ENCODE data around the gene RBMS1.

DNA sequence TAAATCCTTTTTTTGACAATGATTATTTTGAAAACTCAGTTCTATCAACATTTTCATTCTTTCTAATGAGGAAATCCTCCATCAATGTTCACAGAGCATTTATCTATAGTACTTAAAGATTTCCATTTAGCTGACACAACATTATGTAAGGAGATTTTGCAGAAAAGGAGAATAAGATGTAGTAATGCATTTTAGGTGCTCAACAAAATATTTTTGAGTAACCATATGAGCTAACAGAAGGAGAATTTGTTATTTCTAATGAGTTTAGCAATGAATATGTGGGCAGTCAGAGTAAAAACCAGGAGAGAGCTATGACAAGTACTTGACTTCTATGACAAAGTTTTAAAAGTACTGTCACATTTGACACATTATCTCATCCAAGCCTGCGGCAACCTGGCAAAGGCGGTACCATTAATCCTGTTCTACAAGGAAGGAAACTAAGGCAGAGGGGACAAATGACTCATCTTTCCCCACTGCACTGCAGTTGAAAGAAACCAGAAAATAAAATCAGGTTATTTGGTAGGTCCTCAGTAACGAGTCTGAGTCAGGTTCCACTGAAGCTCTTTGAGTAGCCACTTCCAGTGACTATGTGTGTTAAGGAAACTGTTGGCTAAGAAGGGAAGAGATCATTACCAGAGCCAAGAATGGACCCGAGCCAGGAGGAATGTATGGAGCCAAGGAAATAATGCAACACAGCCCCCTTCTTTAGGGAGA, 159.4 kb downstream of the RBMS1 start:
- TF ChIP-seq, protein P1, sequence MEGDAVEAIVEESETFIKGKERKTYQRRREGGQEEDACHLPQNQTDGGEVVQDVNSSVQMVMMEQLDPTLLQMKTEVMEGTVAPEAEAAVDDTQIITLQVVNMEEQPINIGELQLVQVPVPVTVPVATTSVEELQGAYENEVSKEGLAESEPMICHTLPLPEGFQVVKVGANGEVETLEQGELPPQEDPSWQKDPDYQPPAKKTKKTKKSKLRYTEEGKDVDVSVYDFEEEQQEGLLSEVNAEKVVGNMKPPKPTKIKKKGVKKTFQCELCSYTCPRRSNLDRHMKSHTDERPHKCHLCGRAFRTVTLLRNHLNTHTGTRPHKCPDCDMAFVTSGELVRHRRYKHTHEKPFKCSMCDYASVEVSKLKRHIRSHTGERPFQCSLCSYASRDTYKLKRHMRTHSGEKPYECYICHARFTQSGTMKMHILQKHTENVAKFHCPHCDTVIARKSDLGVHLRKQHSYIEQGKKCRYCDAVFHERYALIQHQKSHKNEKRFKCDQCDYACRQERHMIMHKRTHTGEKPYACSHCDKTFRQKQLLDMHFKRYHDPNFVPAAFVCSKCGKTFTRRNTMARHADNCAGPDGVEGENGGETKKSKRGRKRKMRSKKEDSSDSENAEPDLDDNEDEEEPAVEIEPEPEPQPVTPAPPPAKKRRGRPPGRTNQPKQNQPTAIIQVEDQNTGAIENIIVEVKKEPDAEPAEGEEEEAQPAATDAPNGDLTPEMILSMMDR (IDR thresholded peaks at IDR 0.05; ENCODE audit: insufficient read depth, low read length) = no peak
- no peak for TF ChIP-seq REST (IDR thresholded peaks at IDR 0.05; ENCODE audit: insufficient replicate concordance, low read depth)

Measured in HL-60 (cell line).